Measurements from ENCODE around the gene LGR4. TPM values are rescaled to one million over a fixed set of nuclear protein-coding genes. Genes with fewer than 3 reads are reported as not detected.

Gene LGR4
- polyA plus RNA-seq, 1 experiment, result 7.6 TPM

DNA sequence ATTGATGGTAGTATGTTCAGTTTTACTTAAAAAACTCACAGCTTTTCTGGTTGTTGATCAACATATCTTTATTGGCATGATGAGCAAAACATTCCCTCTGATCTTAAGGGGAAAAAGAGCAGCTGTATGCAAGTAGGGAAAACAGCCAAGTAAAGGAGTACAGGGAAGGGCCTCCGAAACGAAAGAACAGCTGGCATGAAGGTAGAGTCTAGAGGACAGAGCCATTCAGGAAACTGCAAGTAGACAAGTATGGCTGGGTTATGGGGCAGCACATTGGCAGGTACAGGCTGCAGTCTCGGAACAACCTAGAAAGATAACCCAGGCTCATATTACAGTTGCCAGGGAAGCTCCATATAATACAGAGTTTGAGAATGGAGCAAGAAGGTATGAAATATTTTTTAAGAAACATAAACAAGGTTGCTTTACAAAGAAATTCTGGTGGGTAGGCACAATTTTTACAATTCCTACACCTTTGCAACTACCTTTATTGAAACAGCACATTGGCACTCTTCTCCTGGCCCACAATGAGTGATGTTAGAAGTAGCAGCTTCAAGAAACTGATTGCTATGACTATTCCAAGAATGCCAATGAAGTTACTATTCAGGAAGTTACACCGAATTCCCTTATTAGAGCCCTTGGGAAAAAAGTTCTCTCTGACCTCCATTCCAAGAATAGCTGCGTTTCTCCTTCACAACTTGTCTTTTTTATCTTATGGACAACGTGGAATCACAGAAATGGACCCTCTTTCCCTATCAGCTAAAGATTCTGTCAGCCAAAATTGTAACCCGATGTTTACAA lies 45.2 kb downstream of the LGR4 start:
- DNase-seq (ENCODE audit: low read depth), result no peak
- POLR2A ChIA-PET, result interaction anchor here (0.6 kb wide), 1 partner anchor 162 kb away, joined by 4 read pairs; no protein-coding TSS in a partner anchor
- Histone ChIP-seq H3K36me3 (ENCODE audit: control insufficient read depth, insufficient read depth, low read length) (no peaks in the 10 kb centered on the region), H3K27me3 (ENCODE audit: control insufficient read depth, insufficient read depth, low read length) (no peaks in the 10 kb centered on the region), H3K4me3 (ENCODE audit: low read depth, low read length) (no peak overlapping the region)
- TF ChIP-seq, protein P1, sequence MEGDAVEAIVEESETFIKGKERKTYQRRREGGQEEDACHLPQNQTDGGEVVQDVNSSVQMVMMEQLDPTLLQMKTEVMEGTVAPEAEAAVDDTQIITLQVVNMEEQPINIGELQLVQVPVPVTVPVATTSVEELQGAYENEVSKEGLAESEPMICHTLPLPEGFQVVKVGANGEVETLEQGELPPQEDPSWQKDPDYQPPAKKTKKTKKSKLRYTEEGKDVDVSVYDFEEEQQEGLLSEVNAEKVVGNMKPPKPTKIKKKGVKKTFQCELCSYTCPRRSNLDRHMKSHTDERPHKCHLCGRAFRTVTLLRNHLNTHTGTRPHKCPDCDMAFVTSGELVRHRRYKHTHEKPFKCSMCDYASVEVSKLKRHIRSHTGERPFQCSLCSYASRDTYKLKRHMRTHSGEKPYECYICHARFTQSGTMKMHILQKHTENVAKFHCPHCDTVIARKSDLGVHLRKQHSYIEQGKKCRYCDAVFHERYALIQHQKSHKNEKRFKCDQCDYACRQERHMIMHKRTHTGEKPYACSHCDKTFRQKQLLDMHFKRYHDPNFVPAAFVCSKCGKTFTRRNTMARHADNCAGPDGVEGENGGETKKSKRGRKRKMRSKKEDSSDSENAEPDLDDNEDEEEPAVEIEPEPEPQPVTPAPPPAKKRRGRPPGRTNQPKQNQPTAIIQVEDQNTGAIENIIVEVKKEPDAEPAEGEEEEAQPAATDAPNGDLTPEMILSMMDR (IDR thresholded peaks at IDR 0.05; ENCODE audit: insufficient read depth, low read depth, low read length), result no peak
- CTCF ChIA-PET, result interaction anchor here (0.7 to 1.1 kb wide), 2 partner anchors 32 to 131 kb away, joined by 3 to 5 read pairs; no protein-coding TSS in a partner anchor

DNA sequence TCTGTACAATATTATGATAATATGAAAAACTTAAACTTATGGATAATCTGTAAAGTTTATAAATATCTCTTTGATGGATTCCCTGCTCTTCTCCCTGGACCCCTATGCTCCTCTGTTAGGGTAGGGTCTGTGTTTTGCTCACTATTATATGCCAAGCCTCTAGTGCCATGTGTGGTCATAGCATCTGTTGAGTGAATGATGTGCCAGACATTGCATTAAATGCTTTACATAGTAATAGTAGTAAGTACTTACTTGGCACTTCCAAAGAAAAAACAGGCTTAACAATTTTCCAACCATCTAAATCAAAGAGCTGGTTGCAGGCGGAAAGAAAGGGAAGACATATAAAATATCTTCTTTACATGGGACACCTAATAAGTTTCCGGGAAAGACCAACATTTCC lies 46.8 kb downstream of the LGR4 start:
- Histone ChIP-seq H3K27me3 (ENCODE audit: control insufficient read depth, insufficient read depth, low read length) (no peaks in the 10 kb centered on the region), H3K4me3 (ENCODE audit: low read depth, low read length) (no peak overlapping the region), H3K36me3 (ENCODE audit: control insufficient read depth, insufficient read depth, low read length) (no peaks in the 10 kb centered on the region)
- ChIA-PET CTCF (no interaction called here), POLR2A (no interaction called here)
- no peak for DNase-seq (ENCODE audit: low read depth)
- TF ChIP-seq, protein P1 (IDR thresholded peaks at IDR 0.05; ENCODE audit: insufficient read depth, low read depth, low read length), result no peak

DNA sequence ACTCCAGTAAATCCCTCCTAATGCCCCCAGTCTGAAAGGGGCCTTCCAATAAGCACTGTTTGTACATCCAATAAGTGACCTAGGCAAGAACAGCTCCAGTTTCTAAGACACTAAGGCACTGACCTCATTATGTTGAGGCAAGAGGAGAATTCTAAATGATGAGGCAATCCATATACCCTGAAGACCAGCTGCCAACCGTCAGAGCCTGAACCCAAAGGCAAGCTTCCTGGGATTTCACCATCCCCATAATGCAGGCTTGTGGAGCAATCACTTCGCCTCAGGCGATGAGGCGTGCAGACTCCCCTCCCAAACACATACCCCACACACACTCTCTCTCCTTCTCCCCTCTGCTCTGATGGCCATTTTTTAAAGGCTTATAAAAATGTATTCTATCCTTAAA lies 49.5 kb downstream of the LGR4 start:
- TF ChIP-seq, protein P1 (IDR thresholded peaks at IDR 0.05; ENCODE audit: insufficient read depth, low read depth, low read length), result no peak
- Histone ChIP-seq H3K4me3 (ENCODE audit: low read depth, low read length) (no peak overlapping the region), H3K27me3 (ENCODE audit: control insufficient read depth, insufficient read depth, low read length) (no peaks in the 10 kb centered on the region), H3K36me3 (ENCODE audit: control insufficient read depth, insufficient read depth, low read length) (no peaks in the 10 kb centered on the region)
- ChIA-PET POLR2A (no interaction called here), CTCF (interaction anchor here (1.4 kb wide), 1 partner anchor 11 kb away, joined by 3 read pairs; no protein-coding TSS in a partner anchor)
- peak; percentile 26 for DNase-seq (ENCODE audit: low read depth)

DNA sequence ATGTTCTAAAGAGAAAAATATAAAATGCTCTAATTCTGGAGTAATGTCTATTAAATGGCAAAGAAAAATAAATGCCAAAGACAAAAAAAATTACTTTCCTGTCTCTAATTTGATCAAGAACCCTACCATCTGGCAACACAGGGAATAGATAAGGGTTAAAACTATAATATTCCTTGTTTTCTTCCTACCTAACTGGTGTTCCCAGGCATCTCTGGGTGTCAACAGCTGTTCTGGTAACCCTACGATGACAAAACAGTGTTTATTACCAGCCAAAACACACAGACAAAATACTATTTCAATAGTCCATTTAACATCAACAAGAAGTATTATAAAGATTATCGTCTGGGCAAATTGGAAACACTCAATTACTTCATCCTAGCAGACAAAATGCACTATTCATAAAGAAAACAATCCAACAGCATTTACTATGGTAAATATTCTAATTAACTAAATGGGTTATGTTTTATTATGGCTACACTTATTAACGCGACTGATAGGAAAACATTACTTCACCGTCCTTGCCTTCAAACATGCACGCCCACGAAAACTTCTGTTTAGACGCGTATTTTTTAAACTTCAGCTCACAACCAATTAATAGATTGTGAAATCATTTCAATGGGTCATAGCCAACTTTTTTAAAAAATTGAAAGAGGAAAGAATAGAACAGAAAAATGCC lies 50.6 kb downstream of the LGR4 start:
- no peaks in the 10 kb centered on the region for H3K36me3 ChIP-seq (ENCODE audit: control insufficient read depth, insufficient read depth, low read length)
- ChIA-PET POLR2A (no interaction called here), CTCF (no interaction called here)
- H3K27me3 ChIP-seq (ENCODE audit: control insufficient read depth, insufficient read depth, low read length), result no peaks in the 10 kb centered on the region
- DNase-seq (ENCODE audit: low read depth), result no peak
- H3K4me3 ChIP-seq (ENCODE audit: low read depth, low read length), result no peak overlapping the region
- TF ChIP-seq, protein P1 (IDR thresholded peaks at IDR 0.05; ENCODE audit: insufficient read depth, low read depth, low read length), result no peak
